HG03159 (cell line): ENCODE measurements around the gene LHPP.
"Not testable (repeated sequence)": the region's sequence is repeated elsewhere in the genome, so short reads cannot be mapped to it uniquely, and the experiment has no call there.

Experiments used
- ATAC-seq: cut with Tn5 transposase; IDR thresholded peaks from one replicate; pipeline ENCODE4 v1.9.1; 2021; ENCODE audit warnings: mild to moderate bottlenecking, moderate library complexity; ENCODE audit not compliant: unreplicated experiment

The LHPP gene

DNA sequence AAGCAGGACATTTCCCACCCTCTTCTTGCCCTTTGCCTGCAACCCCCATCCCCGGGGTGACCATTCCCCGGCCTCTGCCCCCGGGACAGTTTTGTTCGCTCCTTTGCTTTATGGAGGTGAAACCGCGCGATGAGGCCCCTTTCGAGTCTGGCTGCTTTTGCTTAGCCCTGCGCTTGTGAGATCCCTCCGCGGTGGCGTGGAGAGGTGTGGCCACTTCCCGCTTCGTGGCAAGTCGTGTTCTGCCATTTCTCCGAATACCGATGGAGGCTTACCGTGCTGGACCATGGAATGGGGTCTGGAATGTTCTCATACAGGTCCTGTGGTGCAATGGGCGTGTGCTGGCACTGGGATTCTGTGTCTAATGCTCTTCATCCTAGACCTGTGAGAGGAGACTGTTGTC, 106.7 kb downstream of the LHPP start:
- no peak for ATAC-seq

- ATAC-seq = no peak
Measured at GRCh38 chr10:124568848-124569622, 107.4 kb downstream of the LHPP start.

DNA sequence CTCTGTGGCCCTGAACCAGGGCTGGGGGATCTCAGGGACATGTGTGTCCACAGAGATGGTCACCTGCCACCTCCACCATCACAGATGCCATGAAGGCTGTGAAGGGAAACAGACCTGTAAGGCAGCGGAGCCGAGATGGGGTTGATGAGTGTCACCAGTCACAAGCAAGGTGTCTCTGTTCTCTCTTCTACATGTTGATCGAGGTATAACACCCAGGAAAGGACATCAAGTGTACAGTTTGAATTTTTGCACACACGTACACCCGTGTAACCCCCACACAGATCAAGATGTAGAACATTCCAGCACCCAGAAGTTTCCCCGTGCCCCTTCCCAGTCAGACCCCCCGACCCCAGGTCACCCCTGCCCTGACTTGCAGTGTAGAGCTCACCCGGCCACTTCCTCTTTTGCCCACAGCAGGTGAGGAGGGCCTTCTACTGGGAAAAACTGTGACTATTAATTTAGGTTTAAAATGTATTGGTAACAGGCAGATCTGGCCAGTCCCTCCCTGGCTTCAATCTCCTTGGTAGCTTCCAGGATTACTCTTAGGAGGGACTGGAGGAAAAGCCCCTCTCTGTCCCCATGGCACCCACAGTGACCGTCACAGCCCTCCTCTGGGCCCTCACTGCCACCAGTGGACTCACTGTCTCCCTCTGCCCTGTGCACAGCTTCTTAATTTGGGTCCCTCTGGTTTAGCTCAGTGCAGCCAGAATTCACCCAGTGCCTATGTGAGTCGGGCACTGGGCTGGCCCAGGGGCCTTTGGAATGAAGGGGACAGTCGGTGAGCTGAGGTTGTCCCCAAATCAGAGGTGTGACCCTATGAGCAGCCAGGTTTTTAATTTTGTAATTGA, 108.2 kb downstream of the LHPP start:
- ATAC-seq = no peak

DNA sequence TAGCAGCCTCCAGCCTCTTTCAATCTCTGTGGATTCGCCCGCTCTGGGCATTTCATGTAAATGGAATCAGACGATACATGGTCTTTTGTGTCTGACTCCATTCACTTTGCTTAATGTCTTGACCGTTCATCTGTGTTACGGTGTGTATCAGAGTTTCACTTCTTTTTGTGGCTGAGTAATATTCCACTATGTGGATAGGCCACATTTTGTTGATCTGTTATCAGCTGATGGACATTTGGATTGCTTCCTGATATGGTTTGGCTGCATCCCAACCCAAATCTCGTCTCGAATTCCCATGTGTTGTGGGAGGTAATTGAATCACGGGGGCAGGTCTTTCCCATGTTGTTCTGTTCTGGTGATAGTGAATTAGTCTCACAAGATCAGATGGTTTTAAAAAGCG, 109.0 kb downstream of the LHPP start:
- ATAC-seq = no peak

- ATAC-seq = no peak
Measured at GRCh38 chr10:124572751-124573150, 111.1 kb downstream of the LHPP start.

DNA sequence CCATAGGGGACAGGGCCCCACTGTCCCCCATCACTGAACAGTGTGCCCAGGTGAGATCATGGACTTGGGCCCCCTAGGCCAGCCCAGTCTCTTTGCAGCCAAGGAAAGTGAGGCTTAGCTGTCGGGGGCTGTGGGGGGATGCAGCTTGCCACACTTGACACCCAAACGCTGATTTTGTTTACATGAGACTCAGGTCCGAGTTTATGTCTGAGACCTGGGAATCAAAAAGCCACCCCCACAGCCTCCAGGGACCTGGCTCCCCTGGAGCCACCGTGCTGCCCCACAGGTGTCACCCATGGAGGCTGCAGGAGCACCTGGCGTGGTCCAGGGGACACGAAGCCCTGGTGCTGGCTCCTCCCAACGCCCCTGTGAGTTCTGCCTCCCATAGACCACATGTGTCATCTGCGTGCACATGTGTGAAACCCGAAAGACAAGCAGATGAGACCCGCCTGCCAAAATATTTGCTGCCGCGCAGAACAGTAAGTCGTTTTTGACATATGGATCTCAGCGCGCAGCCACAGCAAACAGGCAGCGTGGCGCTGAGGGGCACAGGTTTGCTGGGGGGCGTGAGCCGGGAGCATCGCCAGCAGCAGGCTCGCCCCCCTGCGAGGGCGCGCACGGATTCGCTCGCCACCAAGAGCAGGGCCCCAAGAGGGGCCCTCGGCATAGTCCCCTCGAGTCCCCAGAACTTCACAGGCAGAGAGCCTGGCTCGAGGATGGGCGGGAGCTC, 112.3 kb downstream of the LHPP start:
- no peak for ATAC-seq

- ATAC-seq = no peak
Measured at GRCh38 chr10:124574456-124575070, 112.9 kb downstream of the LHPP start.

DNA sequence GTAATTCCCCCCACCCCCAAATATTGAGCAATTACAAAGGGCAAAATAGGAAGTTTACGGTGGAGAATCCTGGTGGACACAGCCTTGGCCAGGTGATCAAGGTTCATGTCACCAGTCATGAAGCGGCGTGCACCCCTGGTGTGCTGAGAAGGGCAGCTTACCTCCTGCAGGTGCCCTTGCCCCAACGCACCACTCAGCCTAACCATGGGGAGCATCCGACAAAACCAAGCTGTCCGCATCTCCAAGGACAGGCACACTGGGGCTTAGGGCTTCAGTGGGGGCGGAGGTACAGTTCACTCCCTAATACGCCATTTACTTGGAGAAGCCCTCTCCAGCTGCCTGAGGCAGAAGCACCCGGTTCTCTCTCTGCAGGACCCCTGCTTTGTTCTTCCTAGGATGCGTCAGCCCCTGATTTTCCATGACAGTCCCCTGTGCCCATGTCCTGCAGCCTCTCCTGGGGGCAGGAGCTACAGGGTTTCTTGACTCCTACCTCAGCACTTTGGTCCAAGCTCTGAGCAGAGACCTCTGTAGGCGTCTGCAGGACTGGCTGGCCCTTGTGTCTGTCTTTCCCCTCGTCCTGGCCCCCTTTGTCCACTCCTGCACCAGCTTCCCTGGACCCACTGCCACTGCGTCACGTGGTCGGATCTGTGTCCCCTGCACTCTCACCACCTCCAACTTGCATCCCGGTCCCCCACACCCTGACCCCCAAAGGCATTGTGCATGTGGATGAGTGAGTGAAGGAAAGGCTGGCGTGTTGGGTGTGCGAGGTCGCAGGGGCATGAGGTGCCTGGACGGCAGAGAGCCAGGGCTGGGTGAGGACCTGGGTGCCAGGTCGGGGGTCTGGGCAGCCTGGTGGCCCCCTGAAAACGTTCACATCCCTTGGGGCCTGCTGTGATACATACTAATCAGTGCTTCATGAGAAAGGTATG, 113.7 kb downstream of the LHPP start:
- no peak for ATAC-seq

DNA sequence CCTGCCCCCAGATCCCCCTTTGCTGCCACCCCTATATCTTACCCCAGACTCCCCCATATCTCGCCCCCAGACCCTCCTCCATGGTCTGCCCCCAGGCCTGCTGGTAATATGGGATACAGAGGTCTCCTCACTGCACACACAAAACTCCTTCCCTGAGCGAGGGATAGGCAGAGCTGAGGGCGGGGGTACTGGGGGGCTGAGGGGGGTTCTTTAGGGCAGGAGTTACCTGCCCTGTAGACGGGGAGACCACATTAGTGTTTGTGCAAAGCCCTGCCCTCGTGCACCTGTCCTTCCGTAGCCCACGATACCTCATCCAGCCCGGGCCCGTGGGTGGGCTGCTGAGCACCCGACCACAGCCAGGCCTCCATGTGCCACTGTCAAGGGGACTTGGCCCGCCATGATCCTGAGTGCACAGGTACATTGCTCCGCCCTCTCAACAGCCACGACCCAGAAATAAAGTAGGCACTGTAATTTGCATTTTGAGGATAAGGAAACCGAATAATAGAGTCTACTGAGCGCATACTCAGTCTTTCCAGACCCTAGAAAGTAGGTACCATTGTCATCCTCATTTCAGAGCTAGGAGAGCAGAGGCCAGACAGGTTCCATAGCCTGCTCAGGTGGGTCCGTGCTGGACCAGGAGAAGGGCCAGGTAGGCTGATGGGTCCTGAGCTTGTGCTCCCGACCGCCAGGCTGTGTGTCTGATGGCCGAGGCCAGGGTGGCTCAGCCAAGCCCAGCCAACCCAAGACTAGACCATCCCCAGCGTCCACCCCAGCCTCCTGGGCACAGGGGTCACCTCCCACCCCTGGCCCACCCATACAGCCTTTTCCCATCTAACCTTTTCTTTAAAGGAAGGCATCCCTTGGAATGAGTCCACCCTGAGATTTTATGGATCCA, 115.2 kb downstream of the LHPP start:
- ATAC-seq = no peak

DNA sequence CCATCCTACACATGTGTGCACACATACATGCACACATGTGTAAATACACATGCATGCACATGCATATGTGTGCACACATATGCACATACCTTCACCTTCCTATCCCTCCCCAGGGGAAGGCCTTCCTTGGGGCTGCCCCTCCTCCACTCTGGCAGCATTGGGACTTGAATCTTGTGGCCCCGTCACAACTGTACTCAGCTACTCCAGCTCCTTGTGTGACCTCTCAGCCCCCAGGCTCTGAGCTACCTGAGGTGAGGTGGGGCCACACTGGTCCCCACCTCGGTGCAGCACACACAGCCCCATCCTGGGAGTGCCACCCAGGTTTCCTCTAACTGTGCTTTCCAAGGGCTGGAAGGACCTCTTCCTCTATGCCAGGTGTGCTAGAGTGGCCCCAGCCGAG, 116.0 kb downstream of the LHPP start:
- no peak for ATAC-seq

DNA sequence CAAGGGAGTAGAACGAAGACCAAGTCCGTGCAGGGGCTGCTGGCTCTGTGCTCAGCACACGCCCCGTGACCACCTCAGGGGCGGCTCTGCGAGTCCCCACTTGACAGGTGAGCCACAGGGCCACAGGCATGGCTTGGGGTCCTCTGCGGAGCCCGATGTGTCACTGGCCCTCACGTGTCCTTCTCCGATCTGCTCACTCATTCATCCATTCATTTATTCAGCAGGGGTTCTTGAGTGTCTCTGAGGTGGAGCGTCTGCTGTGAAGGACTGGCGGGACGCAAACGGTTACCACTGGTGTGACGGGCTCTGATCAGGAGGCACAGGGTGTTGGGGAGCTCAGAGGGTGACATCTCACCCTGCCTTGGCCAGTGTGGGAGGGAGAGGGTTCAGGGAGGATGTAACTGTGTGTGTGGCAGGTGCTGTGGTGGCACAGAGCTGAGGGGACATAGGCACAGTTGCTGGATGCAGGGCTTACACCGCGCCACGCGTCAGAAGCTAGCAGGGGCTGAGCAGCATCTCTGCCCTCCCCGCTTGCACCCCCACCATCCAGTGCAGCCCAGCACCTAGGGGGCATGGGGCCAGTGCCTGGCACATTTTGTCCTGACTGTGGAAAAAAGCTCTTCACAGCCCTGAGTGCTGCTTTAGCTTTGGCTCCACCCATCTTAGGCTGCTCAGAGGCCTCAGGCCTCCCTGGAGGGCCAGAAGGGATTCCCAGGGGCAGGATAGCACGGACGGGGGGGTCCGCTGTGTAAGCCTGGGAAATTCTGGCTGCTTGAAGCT, 116.8 kb downstream of the LHPP start:
- no peak for ATAC-seq

DNA sequence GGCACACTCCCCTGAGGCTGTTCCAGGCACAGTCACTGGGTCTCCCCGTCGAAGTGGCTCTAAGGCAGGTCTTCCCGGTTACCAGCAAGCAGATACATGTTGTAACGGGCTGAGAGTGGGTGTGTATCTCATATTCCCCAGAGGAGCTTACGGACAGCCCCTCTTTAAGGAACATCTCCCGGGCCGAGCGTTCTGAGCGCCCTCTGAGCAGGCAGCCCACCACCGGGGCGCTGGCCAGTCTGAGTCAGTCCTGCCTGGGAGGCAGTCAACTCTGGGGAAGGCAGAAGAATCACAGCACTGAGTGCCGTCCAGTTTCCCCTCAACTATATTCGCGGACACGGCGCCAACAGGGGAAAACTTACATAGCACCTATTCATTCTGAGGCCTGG, 117.4 kb downstream of the LHPP start:
- ATAC-seq = no peak

- no peak for ATAC-seq
Measured at GRCh38 chr10:124586142-124586541, 124.5 kb downstream of the LHPP start.

- ATAC-seq = no peak
Measured at GRCh38 chr10:124587811-124588211, 126.2 kb downstream of the LHPP start.

DNA sequence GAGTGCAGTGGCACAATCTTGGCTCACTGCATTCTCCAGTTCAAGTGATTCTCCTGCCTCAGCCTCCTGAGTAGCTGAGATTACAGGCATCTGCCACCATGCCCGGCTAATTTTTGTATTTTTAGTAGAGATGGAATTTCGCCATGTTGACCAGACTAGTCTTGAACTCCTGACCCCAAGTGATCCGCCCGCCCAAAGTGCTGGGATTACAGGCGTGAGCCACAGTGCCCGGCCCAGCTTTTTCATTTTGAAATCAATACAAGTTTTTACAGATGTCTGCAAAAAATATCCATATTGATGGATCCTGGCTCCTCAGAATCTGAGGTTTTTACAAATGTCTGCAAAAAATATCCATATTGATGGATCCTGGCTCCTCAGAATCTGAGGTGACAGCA, 126.7 kb downstream of the LHPP start:
- not testable (repeated sequence) for ATAC-seq

- ATAC-seq = no peak
Measured at GRCh38 chr10:124588736-124589490, 127.3 kb downstream of the LHPP start.

- ATAC-seq = no peak
Measured at GRCh38 chr10:124589491-124590041, 127.9 kb downstream of the LHPP start.
